ENCODE measurements around the gene PRC1.

- TF ChIP-seq CTCF (IDR thresholded peaks at IDR 0.05; ENCODE audit: poor library complexity, severe bottlenecking) (no peak), MXI1 (conservative IDR thresholded peaks at IDR 0.05; ENCODE audit: poor library complexity, severe bottlenecking) (no peak), EZH2 (IDR thresholded peaks at IDR 0.05; ENCODE audit: borderline replicate concordance, insufficient read depth, low read length, poor library complexity, severe bottlenecking) (no peak), TAF1 (IDR thresholded peaks at IDR 0.05; ENCODE audit: low read depth) (no peak), SMC3 (conservative IDR thresholded peaks at IDR 0.05; ENCODE audit: poor library complexity) (no peak), EP300 (conservative IDR thresholded peaks at IDR 0.05; ENCODE audit: poor library complexity, severe bottlenecking) (no peak)
These were observed 6.0 kb downstream of the PRC1 start for GRCh38 chr15:90988296-90988695.

Data from neural cell (in vitro differentiated cells).